Measurements from ENCODE around the gene CSRNP3. TPM values are rescaled to one million over a fixed set of nuclear protein-coding genes. Genes with fewer than 3 reads are reported as not detected.

CSRNP3 gene
- 1.1 and 4.8 TPM in 2 replicates for total RNA-seq

GRCh38 chr2:165469417-165469816, at the start of gene CSRNP3:
CSRNP3 (plus strand) TSS chr2:165469698; CDS start chr2:165595066, 125,368 bp downstream.

Other genes with a start within 250 kb of the CSRNP3 start
- 0.07 TPM in 1 of 2 replicates, not detected in the other for gene SCN2A, start 230.3 kb upstream of the CSRNP3 start, total RNA-seq